GM12892 (cell line): Measurements from ENCODE around the gene ILK.

Experiments
- POLR2A ChIP-seq: IDR thresholded peaks from 2 replicates; pipeline ENCODE4 v1.6.1; 2011; ENCODE audit warnings: low read depth, low read length, control low read depth
- POLR2AphosphoS5 ChIP-seq: IDR thresholded peaks from 2 replicates; pipeline ENCODE4 v1.6.1; 2011; ENCODE audit warnings: low read depth, low read length, control low read depth
- TAF1 ChIP-seq: IDR thresholded peaks from 2 replicates; pipeline ENCODE4 v1.6.1; 2011; ENCODE audit warnings: low read depth, mild to moderate bottlenecking, control low read depth, low read length, borderline replicate concordance

DNA sequence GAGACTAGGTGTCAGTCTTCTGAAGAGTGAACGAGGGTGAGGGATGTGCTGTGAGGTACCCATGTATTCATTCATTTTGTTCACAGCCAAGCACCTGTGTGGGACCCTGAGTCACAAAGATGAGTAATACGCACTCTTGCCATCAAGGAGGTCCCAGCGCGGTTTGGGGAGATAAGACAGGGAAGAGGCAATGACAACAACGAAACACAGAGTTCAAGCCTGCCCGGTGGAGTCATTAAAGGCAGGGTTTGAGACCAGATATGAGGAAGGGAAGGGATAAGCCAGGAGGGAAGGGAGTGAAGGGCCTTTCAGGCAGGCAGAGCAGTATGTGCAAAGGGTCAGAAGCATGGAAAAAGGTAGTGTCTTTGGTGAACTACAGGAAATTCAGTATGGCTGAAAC, 47.4 kb downstream of the ILK start:
- no peak for TF ChIP-seq POLR2AphosphoS5
- TF ChIP-seq POLR2A = no peak
- no peak for TF ChIP-seq TAF1
